Measurements from ENCODE around the gene SLC12A8.

Gene SLC12A8

GRCh38 chr3:125102470-125102869 is 110.1 kb downstream of the SLC12A8 start:
- Histone ChIP-seq H3K9me3 (ENCODE audit: control insufficient read depth, low read length) (no peaks in the 10 kb centered on the region), H2AFZ (no peak overlapping the region), H3K27me3 (ENCODE audit: control insufficient read depth, insufficient read depth, low read length) (no peaks in the 10 kb centered on the region), H3K4me2 (ENCODE audit: low read length) (no peak overlapping the region), H3K27ac (no peak overlapping the region), H3K4me1 (no peaks in the 10 kb centered on the region), H3K36me3 (ENCODE audit: control insufficient read depth, insufficient read depth, low read length) (no peaks in the 10 kb centered on the region), H3K79me2 (no peaks in the 10 kb centered on the region), H3K4me3 (ENCODE audit: low read depth, low read length) (no peak overlapping the region), H3K9ac (no peak overlapping the region)
- no peak for TF ChIP-seq CTCF (IDR thresholded peaks at IDR 0.05)

DNA sequence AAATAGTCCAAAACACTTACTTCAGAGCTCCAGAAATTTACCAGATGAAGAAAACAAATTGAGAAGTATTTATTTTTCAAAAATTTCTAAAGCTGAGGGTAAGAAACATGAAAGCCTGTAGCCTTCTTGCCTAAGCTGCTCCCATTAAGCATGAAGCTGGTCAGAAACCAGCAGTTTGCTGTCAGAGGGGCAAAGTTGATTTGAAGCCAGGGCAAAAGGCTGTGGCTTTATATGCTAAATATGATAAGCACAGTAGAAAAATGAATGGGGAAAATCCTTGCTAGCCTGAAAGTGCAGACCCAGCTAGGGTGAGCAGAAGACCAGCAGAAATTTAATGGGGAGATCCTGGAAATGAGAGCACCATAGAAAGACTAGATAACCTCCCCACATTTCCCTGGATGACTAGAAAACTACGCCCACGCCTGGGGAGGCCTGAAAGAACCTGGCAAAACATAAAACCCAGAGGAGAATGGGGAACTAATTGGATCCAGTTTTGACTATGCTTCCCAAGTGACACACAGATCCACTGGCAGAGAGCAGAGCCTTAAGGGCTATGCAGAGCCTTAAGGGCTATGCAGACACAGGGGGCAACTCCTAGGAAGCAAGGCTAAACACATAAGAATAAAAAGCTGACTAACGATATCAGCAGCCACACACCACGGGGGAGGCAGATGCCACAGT is 113.8 kb downstream of the SLC12A8 start:
- Histone ChIP-seq H3K4me2 (ENCODE audit: low read length) (no peak overlapping the region), H3K79me2 (no peaks in the 10 kb centered on the region), H3K27me3 (ENCODE audit: control insufficient read depth, insufficient read depth, low read length) (no peaks in the 10 kb centered on the region), H3K9me3 (ENCODE audit: control insufficient read depth, low read length) (no peaks in the 10 kb centered on the region), H3K36me3 (ENCODE audit: control insufficient read depth, insufficient read depth, low read length) (no peaks in the 10 kb centered on the region), H2AFZ (no peak overlapping the region), H3K4me1 (no peaks in the 10 kb centered on the region), H3K27ac (no peak overlapping the region), H3K4me3 (ENCODE audit: low read depth, low read length) (no peak overlapping the region), H3K9ac (no peak overlapping the region)
- TF ChIP-seq CTCF (IDR thresholded peaks at IDR 0.05), result no peak

- Histone ChIP-seq H3K9ac (no peak overlapping the region), H2AFZ (no peak overlapping the region), H3K4me2 (ENCODE audit: low read length) (no peak overlapping the region), H3K27me3 (ENCODE audit: control insufficient read depth, insufficient read depth, low read length) (no peaks in the 10 kb centered on the region), H3K27ac (no peak overlapping the region), H3K79me2 (no peaks in the 10 kb centered on the region), H3K4me3 (ENCODE audit: low read depth, low read length) (no peak overlapping the region), H3K9me3 (ENCODE audit: control insufficient read depth, low read length) (no peaks in the 10 kb centered on the region), H3K36me3 (ENCODE audit: control insufficient read depth, insufficient read depth, low read length) (no peaks in the 10 kb centered on the region), H3K4me1 (no peaks in the 10 kb centered on the region)
- TF ChIP-seq CTCF (IDR thresholded peaks at IDR 0.05), result no peak
Measured at GRCh38 chr3:125090649-125091048, 121.9 kb downstream of the SLC12A8 start.

- Histone ChIP-seq H3K9ac (no peak overlapping the region), H2AFZ (no peak overlapping the region), H3K9me3 (ENCODE audit: control insufficient read depth, low read length) (no peaks in the 10 kb centered on the region), H3K79me2 (no peaks in the 10 kb centered on the region), H3K27me3 (ENCODE audit: control insufficient read depth, insufficient read depth, low read length) (no peaks in the 10 kb centered on the region), H3K36me3 (ENCODE audit: control insufficient read depth, insufficient read depth, low read length) (no peaks in the 10 kb centered on the region), H3K4me2 (ENCODE audit: low read length) (no peak overlapping the region), H3K4me3 (ENCODE audit: low read depth, low read length) (no peak overlapping the region), H3K27ac (no peak overlapping the region), H3K4me1 (no peaks in the 10 kb centered on the region)
- TF ChIP-seq CTCF (IDR thresholded peaks at IDR 0.05), result no peak
Measured at GRCh38 chr3:125087768-125088391, 124.7 kb downstream of the SLC12A8 start.

DNA sequence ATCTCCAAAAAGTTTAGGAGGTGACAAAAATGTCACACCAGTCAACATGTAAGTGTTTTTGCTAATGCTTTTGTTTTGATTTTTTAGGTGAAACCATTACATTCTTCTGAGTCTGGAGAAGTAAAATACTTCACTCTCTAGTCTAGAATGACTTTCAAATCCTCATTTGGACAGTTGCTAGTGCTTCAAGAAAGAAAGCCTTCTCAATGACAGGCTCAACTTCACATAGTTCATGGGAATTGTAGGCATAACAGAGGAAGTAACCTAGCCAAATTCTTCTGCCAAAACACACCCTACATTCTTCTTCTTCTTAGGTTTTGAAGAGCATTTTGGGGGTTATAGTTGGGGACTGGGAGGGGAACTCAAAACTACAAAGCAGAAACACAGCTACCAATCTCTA is 127.4 kb downstream of the SLC12A8 start:
- H3K4me2 ChIP-seq (ENCODE audit: low read length), result no peak overlapping the region

More for the DNA sequence above, 127.4 kb downstream of the SLC12A8 start:
- Histone ChIP-seq H3K9me3 (ENCODE audit: control insufficient read depth, low read length) (no peaks in the 10 kb centered on the region), H3K79me2 (no peaks in the 10 kb centered on the region), H3K9ac (no peak overlapping the region), H3K27me3 (ENCODE audit: control insufficient read depth, insufficient read depth, low read length) (no peaks in the 10 kb centered on the region), H3K27ac (no peak overlapping the region), H3K4me1 (no peaks in the 10 kb centered on the region), H3K36me3 (ENCODE audit: control insufficient read depth, insufficient read depth, low read length) (no peaks in the 10 kb centered on the region), H3K4me3 (ENCODE audit: low read depth, low read length) (no peak overlapping the region), H2AFZ (no peak overlapping the region)
- TF ChIP-seq CTCF (IDR thresholded peaks at IDR 0.05), result no peak

Data from parathyroid adenoma (tissue), 2 donors.